Muscle of leg (tissue), 11 donors: ENCODE data around the gene DYNLT5. TPM values are rescaled to one million over a fixed set of nuclear protein-coding genes. Genes with fewer than 3 reads are reported as not detected.
"Not testable (repeated sequence)": the region's sequence is repeated elsewhere in the genome, so short reads cannot be mapped to it uniquely, and the experiment has no call there.

Experiments
- DNase-seq: peaks from one replicate; pipeline ENCODE4 v3.0.0; 2013
- H3K27ac ChIP-seq: one replicate; pipeline ENCODE4 v1.5.1; 2013; ENCODE audit warnings: mild to moderate bottlenecking, low read length, control low read depth
- H3K27me3 ChIP-seq: one replicate; pipeline ENCODE4 v1.6.1; 2013; ENCODE audit warnings: low read length; ENCODE audit not compliant: control insufficient read depth, insufficient read depth
- H3K36me3 ChIP-seq: one replicate; pipeline ENCODE4 v1.6.1; 2013; ENCODE audit warnings: low read length; ENCODE audit not compliant: control insufficient read depth, insufficient read depth
- H3K4me1 ChIP-seq: one replicate; pipeline ENCODE4 v1.6.1; 2013; ENCODE audit warnings: low read length; ENCODE audit not compliant: control insufficient read depth, insufficient read depth
- H3K4me3 ChIP-seq: one replicate; pipeline ENCODE4 v1.5.1; 2013; ENCODE audit warnings: low read length, control low read depth
- H3K9me3 ChIP-seq: replicated peaks from 2 replicates; pipeline ENCODE4 v1.6.1; 2013; ENCODE audit warnings: low read depth, low read length; ENCODE audit not compliant: control insufficient read depth
- WGBS: methylation state at CpG from one replicate; pipeline ENCODE4 v1.1.5; 2013; ENCODE audit warnings: missing lambda C conversion rate; ENCODE audit not compliant: insufficient coverage; 5-methylcytosine and 5-hydroxymethylcytosine counted together
- polyA plus RNA-seq, 8 donors: library from polyadenylated mRNA; unstranded; fragments of 120-200 nt; gene quantifications; one replicate each; pipeline versions ENCODE4 v1.2.1 to v1.2.3, GENCODE V29; 2013; ENCODE audit warnings: inconsistent platforms in 1 of 8, low replicate concordance in 1 of 8; ENCODE audit not compliant: insufficient read length in 8 of 8, insufficient read depth in 1 of 8
- total RNA-seq: library from RNA; stranded (reverse); fragments of 120-200 nt; gene quantifications from one replicate; pipeline ENCODE4 v1.2.4, GENCODE V29; 2013

DYNLT5 gene
- total and polyA plus RNA-seq, 9 donors = 2.0 to 6.5 (median 3.9) TPM

DNA sequence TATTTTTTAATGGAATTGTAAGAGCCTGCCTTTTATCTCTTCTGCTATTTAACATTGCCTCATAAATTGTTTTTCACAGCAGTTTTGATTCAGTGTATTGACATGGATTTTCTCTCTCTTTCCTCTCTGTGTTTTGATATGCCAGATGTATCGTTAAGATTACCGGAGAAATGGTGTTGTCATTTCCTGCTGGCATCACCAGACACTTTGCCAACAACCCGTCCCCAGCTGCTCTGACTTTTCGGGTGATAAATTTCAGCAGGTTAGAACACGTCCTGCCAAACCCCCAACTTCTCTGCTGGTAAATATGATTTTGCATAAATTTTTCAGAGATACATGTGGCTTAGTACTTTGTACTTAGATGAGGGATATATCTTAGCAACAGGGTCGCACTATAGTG lies 23.1 kb upstream of the DYNLT5 start:
- Histone ChIP-seq H3K4me3 (no peak overlapping the region), H3K9me3 (no peaks in the 10 kb centered on the region), H3K27ac (no peak overlapping the region), H3K36me3 (no peaks in the 10 kb centered on the region), H3K4me1 (peaks cover 2% of the 10 kb centered on the region), H3K27me3 (no peaks in the 10 kb centered on the region)
- WGBS = no CpG with 5 or more reads among the region's 6 CpGs
- no peak for DNase-seq

GRCh38 chr1:66729523-66729922 lies 22.7 kb upstream of the DYNLT5 start:
- no peaks in the 10 kb centered on the region for H3K9me3 ChIP-seq
- no peaks in the 10 kb centered on the region for H3K27me3 ChIP-seq
- no peak overlapping the region for H3K27ac ChIP-seq
- H3K36me3 ChIP-seq = no peaks in the 10 kb centered on the region
- no peak overlapping the region for H3K4me3 ChIP-seq
- H3K4me1 ChIP-seq = peaks cover 2% of the 10 kb centered on the region
- no peak for DNase-seq
- WGBS = no CpG with 5 or more reads among the region's 3 CpGs

GRCh38 chr1:66730462-66730861 lies 21.8 kb upstream of the DYNLT5 start:
- 78% methylated on average over 2 of the region's 2 CpGs for WGBS

DNA sequence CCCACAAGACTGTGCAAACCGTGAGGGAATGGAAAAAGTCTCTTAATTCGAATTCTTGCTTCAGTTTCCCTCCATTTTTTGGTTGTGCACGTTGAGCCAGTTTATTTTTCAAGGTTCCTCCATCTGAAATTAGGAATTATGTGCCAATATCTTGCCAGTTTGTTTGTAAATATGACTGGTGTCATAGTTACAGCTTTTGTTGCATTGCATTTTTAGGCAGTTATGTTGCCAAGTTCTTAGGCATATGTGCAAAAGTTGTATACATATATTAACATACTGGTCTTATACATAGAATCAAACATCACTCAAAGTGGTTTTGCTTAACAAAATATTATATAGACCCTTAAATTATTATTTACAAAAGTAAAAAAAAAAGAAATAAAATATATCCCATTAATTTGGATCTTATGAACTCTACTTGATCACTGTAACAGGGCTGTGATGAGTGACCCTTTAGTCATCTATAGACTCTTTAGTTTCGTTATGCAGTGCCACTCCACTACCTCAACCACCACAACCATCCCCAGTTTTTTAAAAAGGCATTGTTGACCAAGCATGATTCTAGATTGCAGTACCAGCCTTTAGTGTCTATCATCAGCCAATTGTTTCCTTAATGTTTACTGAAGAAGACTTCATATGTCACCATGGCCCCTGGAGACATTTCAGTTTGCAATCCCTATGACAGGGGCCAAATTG lies 20.9 kb upstream of the DYNLT5 start:
- Histone ChIP-seq H3K4me3 (no peak overlapping the region), H3K27ac (no peak overlapping the region), H3K27me3 (no peaks in the 10 kb centered on the region), H3K9me3 (no peaks in the 10 kb centered on the region), H3K36me3 (no peaks in the 10 kb centered on the region), H3K4me1 (no peaks in the 10 kb centered on the region)
- DNase-seq = no peak
- WGBS = 100% methylated on average over 1 of the region's 4 CpGs

More at GRCh38 chr1:66730462-66730861, 21.8 kb upstream of the DYNLT5 start:
- DNase-seq = no peak
- H3K36me3 ChIP-seq = no peaks in the 10 kb centered on the region
- no peak overlapping the region for H3K4me3 ChIP-seq
- no peaks in the 10 kb centered on the region for H3K27me3 ChIP-seq
- no peaks in the 10 kb centered on the region for H3K9me3 ChIP-seq
- no peak overlapping the region for H3K27ac ChIP-seq
- peaks cover 2% of the 10 kb centered on the region for H3K4me1 ChIP-seq

DNA sequence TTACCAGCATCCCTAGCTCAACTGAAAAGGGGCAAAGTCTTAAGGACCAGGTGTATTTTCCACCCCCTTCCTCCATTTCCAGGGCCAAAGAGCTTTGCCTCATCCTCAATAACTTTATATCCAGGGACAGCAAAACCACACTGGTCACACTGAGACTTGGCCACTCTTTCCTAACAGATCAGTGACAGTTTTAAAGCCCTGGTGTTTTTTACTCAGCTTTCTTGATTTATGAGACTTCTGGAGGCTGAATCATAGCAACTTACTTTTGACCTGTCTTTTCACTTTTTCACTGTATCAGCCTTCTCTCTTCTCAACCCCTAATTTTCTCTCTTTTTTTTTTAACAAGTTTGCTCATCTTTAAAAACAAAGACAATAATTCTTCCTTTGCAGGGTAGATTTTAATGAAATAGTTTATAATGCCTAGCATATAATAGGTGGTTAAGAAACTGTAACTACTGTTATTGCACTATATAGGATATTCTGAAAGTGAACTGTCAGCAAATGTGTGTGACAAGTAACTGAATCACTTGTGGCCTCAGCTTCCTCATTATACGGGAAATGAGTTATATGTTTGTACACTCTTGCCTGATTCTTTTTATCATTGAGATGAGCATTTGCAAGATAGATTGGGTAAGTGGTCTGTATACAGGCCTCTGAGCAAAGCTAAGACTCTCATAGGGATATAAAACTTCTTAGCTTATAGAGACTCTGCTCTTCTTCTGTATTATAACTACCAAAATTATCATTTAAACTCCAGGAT lies 19.7 kb upstream of the DYNLT5 start:
- no peaks in the 10 kb centered on the region for H3K27me3 ChIP-seq
- no peaks in the 10 kb centered on the region for H3K36me3 ChIP-seq
- H3K27ac ChIP-seq = no peak overlapping the region
- no peaks in the 10 kb centered on the region for H3K9me3 ChIP-seq
- no peaks in the 10 kb centered on the region for H3K4me1 ChIP-seq
- H3K4me3 ChIP-seq = no peak overlapping the region
- no peak for DNase-seq
- no CpG with 5 or more reads among the region's 1 CpG for WGBS

DNA sequence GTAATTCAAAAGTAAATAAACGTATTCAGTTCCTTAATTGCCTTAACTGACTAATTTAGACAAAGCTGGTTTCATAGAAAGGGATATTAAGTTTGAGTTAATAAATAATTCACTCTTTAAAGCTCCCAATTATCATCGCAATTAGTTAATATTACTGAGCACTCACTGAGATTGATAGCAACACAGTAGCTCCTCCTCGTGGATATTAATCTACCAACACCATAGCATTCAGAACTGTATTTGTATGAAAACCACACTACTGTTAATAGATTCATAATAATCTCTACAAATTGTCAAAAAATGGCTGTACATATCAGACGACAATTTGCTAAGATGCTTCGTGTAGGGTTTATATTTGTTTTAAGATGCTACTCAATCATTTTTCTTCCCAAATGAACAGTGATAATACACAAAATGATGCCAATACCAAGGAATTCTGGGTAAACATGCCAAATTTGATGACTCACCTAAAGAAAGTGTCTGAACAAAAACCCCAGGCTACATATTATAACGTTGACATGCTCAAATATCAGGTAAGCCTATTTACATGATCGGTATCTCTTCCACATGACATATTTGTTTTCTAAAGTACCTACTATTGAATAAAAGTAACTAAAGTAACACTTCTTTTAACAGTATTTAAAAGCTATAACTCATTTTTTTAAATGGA lies 18.8 kb upstream of the DYNLT5 start:
- H3K4me1 ChIP-seq = no peaks in the 10 kb centered on the region
- DNase-seq = no peak
- H3K27ac ChIP-seq = no peak overlapping the region
- no CpG with 5 or more reads among the region's 7 CpGs for WGBS
- H3K9me3 ChIP-seq = no peaks in the 10 kb centered on the region
- no peaks in the 10 kb centered on the region for H3K27me3 ChIP-seq
- no peak overlapping the region for H3K4me3 ChIP-seq
- H3K36me3 ChIP-seq = no peaks in the 10 kb centered on the region

DNA sequence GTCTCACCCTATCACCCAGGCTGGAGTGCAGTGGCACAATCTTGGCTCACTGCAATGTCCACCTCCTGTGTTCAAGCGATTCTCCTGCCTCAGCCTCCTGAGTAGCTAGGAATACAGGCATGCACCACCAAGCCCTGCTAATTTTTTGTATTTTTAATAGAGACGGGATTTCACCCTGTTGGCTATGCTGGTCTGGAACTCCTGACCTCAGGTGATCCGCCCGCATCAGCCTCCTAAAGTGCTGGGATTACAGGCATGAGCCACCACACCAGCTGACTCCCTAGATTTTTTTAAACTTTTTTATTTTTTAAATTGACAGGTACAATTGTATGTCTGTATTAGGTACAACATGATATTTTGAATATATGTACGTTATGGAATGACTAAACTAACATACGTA lies 17.7 kb upstream of the DYNLT5 start:
- H3K27ac ChIP-seq, DNase-seq, H3K27me3 ChIP-seq, H3K9me3 ChIP-seq, H3K4me3 ChIP-seq, H3K4me1 ChIP-seq, H3K36me3 ChIP-seq: not testable (repeated sequence)
- 100% methylated on average over 1 of the region's 6 CpGs for WGBS

DNA sequence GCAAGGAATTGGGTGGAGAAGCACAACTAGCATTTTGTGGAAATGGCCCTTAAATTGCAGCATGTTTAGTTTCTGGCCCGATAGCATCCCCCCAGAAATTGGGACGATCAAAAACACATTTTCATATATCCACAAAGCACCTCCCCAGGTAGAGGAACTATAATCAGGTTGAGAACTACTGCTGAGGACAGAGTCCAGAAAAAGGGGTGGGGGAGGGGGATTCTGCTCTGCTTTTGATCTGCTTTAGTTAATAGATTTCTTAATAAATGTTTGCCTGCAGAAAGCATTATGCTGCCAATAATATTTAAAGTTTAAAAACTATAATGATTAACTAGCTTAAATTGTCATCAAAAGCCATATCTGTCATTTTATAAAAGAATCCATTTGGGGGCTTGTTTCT lies 14.4 kb upstream of the DYNLT5 start:
- Histone ChIP-seq H3K9me3 (no peaks in the 10 kb centered on the region), H3K36me3 (no peaks in the 10 kb centered on the region), H3K4me1 (peaks cover 7% of the 10 kb centered on the region), H3K27me3 (no peaks in the 10 kb centered on the region), H3K27ac (no peak overlapping the region), H3K4me3 (no peak overlapping the region)
- no CpG with 5 or more reads among the region's 2 CpGs for WGBS
- no peak for DNase-seq

DNA sequence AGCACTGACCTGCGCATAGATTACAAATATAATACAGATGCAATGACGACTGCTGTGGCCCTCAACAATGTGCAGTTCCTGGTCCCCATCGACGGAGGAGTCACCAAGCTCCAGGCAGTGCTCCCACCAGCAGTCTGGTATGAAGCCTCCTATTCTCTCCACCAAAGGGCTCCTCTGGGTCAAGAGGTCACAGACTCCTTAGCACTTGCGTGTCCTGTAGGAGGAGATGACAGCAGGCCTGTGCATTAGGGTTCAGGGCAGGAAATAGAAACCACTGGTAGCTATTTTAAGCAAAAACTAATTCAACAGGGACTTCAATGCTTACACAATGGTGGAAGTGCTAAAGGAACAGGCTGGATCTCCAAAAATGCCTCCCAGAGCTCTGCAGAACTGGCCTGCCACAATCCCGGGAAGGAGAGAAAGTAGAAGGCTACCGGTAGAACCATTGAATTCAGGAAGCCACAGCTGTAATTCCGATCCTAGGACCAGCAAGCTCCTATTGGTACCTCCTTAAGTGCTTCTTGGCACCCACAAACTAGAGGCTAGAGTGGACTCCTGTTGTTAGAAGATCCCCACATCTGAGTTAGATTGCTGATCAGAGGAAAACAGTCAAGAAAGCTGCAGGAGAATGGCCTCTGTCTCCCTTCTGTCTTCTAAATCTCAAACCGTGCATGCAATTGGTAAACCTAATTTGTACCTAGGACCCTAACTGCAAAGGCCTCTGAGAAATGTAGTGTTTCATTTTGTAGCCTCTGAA lies 12.7 kb upstream of the DYNLT5 start:
- 75% methylated on average over 5 of the region's 9 CpGs for WGBS
- peak; percentile 33 for DNase-seq
- no peaks in the 10 kb centered on the region for H3K36me3 ChIP-seq
- H3K27ac ChIP-seq = no peak overlapping the region
- H3K9me3 ChIP-seq = no peaks in the 10 kb centered on the region
- H3K4me3 ChIP-seq = no peak overlapping the region
- peaks cover 7% of the 10 kb centered on the region for H3K4me1 ChIP-seq
- H3K27me3 ChIP-seq = no peaks in the 10 kb centered on the region

GRCh38 chr1:66745451-66745850 lies 6.8 kb upstream of the DYNLT5 start:
- Histone ChIP-seq H3K27ac (no peak overlapping the region), H3K36me3 (no peaks in the 10 kb centered on the region), H3K4me3 (no peak overlapping the region), H3K4me1 (no peaks in the 10 kb centered on the region), H3K27me3 (no peaks in the 10 kb centered on the region), H3K9me3 (no peaks in the 10 kb centered on the region)
- no peak for DNase-seq
- no CpG with 5 or more reads among the region's 2 CpGs for WGBS
